HG02884 (cell line): ENCODE measurements around the gene SHISA4.

Experiments
- ATAC-seq: cut with Tn5 transposase; IDR thresholded peaks from one replicate; pipeline ENCODE4 v1.9.1; 2021; ENCODE audit warnings: mild to moderate bottlenecking, moderate library complexity; ENCODE audit not compliant: unreplicated experiment

SHISA4 gene

GRCh38 chr1:201880928-201881571 lies 7.6 kb upstream of the SHISA4 start:
- no peak for ATAC-seq

DNA sequence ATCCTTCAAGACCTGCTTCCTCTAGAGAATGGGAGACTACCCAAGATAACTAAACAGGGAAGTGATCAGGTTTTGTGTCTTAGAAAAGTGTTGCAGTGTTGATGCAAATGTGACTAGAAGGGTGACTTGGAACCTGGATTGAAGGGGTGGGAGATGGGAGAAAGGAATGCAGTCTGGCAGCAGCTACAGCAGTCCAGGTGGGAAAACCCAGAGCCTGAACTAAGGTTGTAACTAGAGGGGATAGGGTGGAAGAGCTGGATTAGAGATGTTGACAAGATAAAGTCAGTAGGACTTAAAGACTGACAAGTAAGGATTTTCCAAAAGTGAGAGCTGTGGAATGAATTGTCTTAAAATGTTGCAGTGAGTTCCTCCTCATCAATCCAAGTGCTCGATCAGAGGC lies 7.1 kb upstream of the SHISA4 start:
- no peak for ATAC-seq

- no peak for ATAC-seq
Measured at GRCh38 chr1:201882665-201883132, 6.0 kb upstream of the SHISA4 start.

GRCh38 chr1:201883266-201883665 lies 5.4 kb upstream of the SHISA4 start:
- no peak for ATAC-seq

- ATAC-seq: no peak
Measured at GRCh38 chr1:201883786-201884185, 4.9 kb upstream of the SHISA4 start.

DNA sequence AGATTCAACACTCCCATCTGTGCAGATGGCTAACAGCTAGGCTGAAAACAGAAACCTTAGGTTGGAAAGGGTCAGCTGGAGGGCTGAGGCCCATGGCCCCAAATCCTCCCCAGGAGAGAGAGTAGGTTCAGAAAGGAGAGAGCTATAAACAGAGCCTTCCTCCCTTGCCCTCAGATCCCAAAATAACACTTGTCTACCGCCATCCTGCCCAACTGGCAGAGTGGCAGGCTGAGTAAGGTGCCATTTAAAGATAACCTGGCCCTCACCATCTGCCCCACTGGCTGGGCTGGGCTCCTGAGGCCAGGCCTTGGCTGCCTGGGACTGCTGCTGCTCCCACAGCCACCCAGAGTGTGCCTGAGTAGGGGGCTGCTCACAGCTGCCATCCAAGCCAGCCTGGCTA lies 4.3 kb upstream of the SHISA4 start:
- no peak for ATAC-seq

GRCh38 chr1:201885531-201886075 lies 3.1 kb upstream of the SHISA4 start:
- no peak for ATAC-seq

DNA sequence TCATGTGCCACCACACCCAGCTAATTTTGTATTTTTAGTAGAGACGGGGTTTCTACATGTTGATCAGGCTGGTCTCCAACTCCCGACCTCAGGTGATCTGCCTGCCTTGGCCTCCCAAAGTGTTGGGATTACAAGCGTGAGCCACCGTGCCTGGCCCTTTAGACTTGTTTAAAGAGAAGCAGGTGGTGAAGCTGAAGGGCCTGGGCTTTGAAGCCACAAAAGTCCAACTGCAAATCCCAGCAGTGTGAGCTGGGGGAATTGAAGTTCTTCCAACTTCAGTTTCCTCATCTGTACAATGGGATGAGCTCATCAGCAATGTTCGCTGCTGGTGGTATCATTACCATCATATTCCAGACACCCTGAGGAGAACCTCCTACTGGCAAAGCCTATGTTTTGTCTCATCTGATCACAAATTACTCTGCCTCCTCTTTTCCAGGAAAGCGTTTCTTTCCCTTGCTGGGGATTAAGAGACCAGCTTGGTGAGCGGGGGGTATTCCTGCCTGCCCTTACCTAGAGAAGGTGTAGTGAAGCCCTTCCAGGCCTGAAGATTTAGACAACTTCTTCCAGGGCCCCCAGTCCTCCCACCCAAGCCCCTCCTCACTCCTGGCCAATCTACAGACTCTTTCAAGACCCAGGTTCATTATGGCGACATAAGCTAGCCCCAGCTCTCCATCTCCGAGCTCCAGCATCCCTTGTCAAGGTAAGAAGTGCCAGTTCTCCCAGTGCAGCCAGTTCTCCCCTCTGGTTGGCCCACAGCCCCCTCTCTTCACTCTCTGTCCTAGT lies 2.4 kb upstream of the SHISA4 start:
- ATAC-seq: no peak

GRCh38 chr1:201887116-201887866 lies 1.4 kb upstream of the SHISA4 start:
- no peak for ATAC-seq

DNA sequence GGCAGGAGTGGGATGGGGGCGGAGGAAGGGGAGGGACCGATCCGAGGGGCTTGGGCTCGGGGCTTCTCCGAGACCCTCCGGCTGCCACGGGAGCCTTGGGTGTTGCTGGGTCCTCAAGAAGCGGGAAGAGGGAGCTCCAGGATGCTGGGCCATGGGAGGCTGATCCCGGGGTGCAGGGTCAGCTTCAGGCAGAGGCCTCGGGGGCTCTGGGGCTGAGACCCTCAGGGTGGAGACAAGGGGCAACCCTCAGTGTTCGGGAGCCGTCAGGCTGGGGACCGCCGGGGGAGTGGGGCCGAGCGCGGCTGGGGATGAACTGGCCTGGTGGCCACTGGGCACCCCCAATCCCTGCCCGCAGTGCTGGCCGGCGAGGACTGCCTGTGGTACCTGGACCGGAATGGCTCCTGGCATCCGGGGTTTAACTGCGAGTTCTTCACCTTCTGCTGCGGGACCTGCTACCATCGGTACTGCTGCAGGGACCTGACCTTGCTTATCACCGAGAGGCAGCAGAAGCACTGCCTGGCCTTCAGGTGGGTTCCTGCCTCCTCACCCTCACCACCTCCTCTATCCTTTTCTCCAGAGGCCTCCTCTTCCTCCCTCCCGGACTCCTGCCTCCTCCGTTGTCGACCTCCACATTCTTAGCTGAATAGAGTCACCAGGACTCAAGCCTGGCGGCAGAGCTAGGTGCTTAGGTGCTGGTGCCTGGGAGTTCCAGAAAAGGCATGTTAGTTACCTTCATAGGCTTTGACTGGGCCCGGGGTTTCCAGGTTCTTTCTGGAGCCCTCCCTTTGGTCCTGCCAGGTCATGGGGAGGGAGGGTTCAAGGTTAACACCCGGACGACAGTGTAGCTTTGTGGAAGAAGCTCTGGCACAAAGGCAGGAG lies 631 bp downstream of the SHISA4 start:
- ATAC-seq: no peak

DNA sequence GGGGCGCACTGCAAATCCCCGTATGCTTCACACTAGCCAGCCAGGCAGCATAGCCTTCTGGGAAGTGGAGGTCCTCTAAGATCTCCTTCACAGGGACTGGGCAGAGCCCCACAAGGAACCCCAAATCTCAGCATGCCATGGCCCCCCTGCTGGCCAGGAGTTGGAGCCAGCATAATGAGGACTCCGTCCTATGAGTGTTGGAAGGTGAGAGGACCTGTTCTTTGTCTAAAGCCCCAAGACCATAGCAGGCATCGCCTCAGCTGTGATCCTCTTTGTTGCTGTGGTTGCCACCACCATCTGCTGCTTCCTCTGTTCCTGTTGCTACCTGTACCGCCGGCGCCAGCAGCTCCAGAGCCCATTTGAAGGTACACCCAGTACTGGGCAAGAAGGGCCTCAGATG lies 1.5 kb downstream of the SHISA4 start:
- ATAC-seq: no peak

DNA sequence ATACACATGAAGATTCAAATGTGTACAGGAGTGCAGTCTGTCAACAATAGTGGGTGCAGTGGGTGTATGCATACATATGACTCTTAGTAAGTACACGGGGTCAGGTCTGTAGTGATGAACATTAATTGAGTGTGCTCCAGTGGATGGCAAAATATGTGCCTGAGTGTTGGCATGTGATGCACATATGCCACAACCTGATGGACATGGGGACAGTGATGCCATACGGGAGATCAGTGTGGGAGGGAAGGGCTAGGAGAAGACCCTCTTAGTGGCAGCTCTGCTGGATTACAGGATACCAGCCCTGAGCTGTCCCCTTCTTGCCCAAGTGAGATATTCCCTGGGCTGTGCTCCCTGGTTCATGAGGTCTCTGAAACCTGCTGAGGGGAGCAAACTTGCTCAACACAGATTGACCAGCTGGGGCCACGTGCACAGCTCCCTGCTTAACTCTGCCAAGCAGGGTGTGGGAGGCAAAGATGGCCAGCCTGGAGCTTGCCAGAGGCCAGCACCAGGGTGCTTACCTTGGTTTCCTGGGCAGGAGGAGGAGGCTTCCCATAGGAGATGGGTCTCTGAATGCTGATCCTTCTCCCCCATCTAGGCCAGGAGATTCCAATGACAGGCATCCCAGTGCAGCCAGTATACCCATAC lies 2.2 kb downstream of the SHISA4 start:
- no peak for ATAC-seq

DNA sequence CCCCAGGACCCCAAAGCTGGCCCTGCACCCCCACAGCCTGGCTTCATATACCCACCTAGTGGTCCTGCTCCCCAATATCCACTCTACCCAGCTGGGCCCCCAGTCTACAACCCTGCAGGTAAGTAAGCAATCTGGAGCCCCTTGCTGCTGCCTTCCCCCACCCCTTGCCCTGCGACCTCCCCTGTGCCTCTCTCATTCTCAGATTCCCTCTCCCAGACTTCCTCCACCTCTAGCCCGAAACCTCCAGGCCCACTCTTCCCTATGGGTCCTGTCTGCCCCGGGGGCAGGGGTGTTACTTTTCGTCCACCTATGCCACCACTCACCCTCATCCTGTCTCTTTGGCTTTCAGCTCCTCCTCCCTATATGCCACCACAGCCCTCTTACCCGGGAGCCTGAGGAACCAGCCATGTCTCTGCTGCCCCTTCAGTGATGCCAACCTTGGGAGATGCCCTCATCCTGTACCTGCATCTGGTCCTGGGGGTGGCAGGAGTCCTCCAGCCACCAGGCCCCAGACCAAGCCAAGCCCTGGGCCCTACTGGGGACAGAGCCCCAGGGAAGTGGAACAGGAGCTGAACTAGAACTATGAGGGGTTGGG lies 2.9 kb downstream of the SHISA4 start:
- ATAC-seq: no peak

- no peak for ATAC-seq
Measured at GRCh38 chr1:201892211-201892610, 3.5 kb downstream of the SHISA4 start.

GRCh38 chr1:201893431-201893830 lies 4.7 kb downstream of the SHISA4 start:
- no peak for ATAC-seq

DNA sequence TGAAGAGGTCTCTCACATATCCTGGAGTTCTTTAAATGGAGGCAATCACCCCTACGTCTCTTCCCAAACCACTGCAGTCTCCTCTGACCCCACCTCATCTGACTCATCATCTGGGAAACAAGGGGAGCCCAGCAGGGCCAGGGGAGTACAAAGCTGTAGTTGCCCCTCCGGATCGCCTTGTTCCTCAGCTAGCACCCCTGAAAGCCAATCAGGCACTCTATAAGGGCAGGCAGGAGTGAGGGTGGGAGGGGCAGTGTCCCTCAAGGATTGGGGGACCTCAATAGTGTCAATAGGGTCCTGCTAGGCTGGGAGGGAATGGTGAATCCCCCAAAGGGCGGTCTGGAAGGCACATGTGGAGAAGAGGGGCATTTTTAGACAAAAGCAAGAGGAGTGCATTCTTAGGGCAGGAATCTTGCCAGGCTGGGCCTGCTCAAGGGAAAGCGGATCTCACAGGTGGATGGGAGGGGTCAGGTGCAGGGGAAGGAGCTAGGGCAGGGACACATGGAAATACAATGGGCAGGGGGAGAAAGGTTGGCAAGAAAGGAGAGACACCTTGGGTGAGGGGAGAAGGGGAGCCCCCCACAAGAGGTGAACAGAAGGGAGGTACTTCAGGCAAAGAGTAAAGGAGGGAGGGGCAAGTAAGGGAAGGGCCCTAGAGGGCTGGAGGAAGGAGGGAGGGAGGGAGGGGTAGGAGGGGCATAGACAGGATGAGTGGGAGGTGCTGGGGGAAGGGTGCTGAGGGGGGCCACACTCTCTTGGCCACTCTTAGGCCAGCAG lies 5.8 kb downstream of the SHISA4 start:
- ATAC-seq: no peak

DNA sequence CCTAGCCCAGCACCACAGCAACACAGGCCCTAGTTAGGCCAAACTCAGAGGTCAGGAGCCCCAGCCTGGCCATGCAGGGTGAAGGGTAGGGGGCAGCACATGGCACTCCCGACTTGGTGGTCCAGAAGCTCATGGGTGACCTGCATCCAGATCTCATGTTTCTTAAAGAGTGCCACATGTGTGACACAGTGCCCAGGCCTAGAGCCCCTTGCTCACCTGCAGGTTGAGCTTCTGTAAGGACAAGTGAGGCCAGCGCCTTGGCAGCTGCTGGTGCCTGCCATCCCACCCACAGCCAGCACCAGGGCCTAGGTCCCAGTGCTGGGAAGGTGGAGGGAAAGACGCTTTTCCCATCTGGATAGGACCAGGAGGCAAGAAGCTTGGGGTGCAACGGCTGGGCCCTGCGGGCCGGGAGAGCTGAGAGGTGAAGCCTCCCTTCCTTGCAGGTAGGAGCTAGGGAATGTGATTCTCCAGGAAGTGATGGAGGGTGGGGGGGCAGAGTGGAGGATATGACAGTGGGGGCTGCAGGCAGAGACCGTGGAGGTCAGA lies 6.5 kb downstream of the SHISA4 start:
- no peak for ATAC-seq
